Activated T-cell treated with anti-CD3 and anti-CD28 coated beads, Interleukin-2, amount 50 U/mL, for 4 hours (primary cell): ENCODE results near the gene KRTAP9-8. TPM values are rescaled to one million over a fixed set of nuclear protein-coding genes. Genes with fewer than 3 reads are reported as not detected.
"Not testable (repeated sequence)": the region's sequence is repeated elsewhere in the genome, so short reads cannot be mapped to it uniquely, and the experiment has no call there.

Experiments
- ATAC-seq, 2 donors: fragments of 200-7000 bp; cut with Tn5 transposase; one replicate each; pipeline ENCODE4 v1.10.0; 2021
- DNase-seq: peaks from one replicate; pipeline ENCODE4 v3.0.0-alpha.2; 2020
- H3K27me3 Mint-ChIP-seq: one replicate; pipeline ENCODE4 v1.8.0; 2021; ENCODE audit warnings: low read depth, mixed read lengths
- H3K36me3 Mint-ChIP-seq: one replicate; pipeline ENCODE4 v1.8.0; 2022; ENCODE audit warnings: mixed read lengths; ENCODE audit not compliant: insufficient read depth
- H3K4me1 Mint-ChIP-seq: one replicate; pipeline ENCODE4 v1.8.0; 2021; ENCODE audit warnings: low read depth, mixed read lengths
- H3K4me3 Mint-ChIP-seq: one replicate; pipeline ENCODE4 v1.8.0; 2021; ENCODE audit warnings: mild to moderate bottlenecking, moderate library complexity, mixed read lengths
- H3K9me3 Mint-ChIP-seq: one replicate; pipeline ENCODE4 v1.8.0; 2021; ENCODE audit warnings: mixed read lengths
- total RNA-seq, 3 donors: library from RNA; stranded (reverse); gene quantifications; one replicate each; pipeline ENCODE4 v1.2.1, GENCODE V29; 2021

The KRTAP9-8 gene
- not detected for total RNA-seq

- not testable (repeated sequence) for H3K4me3 Mint-ChIP-seq, H3K27me3 Mint-ChIP-seq, H3K36me3 Mint-ChIP-seq, ATAC-seq, DNase-seq, H3K9me3 Mint-ChIP-seq, H3K4me1 Mint-ChIP-seq
Measured at GRCh38 chr17:41237949-41238437, at the start of gene KRTAP9-8. TSS of gene KRTAP9-8 (plus strand) at chr17:41237999. CDS start at chr17:41238052, 53 bp downstream.

- not testable (repeated sequence) for H3K36me3 Mint-ChIP-seq, ATAC-seq
- peaks cover 22% of the 10 kb centered on the region for H3K27me3 Mint-ChIP-seq
Measured at GRCh38 chr17:41189837-41190318, 47.9 kb upstream of the KRTAP9-8 start, which contains the start of gene KRTAP9-1. TSS of gene KRTAP9-1 (plus strand) at chr17:41189887. CDS start at chr17:41189887, 0 bp downstream.

GRCh38 chr17:41190328-41190727 lies 47.5 kb upstream of the KRTAP9-8 start:
- Mint-ChIP-seq H3K36me3 (no peaks in the 10 kb centered on the region), H3K4me3 (no peak overlapping the region), H3K4me1 (no peaks in the 10 kb centered on the region), H3K27me3 (peaks cover 22% of the 10 kb centered on the region), H3K9me3 (peaks cover 3% of the 10 kb centered on the region)
- ATAC-seq (no peak), DNase-seq (no peak)

More at GRCh38 chr17:41189837-41190318, 47.9 kb upstream of the KRTAP9-8 start, which contains the start of gene KRTAP9-1:
- DNase-seq, H3K9me3 Mint-ChIP-seq, H3K4me3 Mint-ChIP-seq, H3K4me1 Mint-ChIP-seq: not testable (repeated sequence)

- DNase-seq = no peak
- no peak for ATAC-seq
- H3K9me3 Mint-ChIP-seq = peaks cover 3% of the 10 kb centered on the region
- H3K36me3 Mint-ChIP-seq = no peaks in the 10 kb centered on the region
- H3K4me3 Mint-ChIP-seq = no peak overlapping the region
- no peaks in the 10 kb centered on the region for H3K4me1 Mint-ChIP-seq
- H3K27me3 Mint-ChIP-seq = peaks cover 11% of the 10 kb centered on the region
Measured at GRCh38 chr17:41196068-41196467, 41.7 kb upstream of the KRTAP9-8 start.

- no peaks in the 10 kb centered on the region for H3K36me3 Mint-ChIP-seq
- no peak overlapping the region for H3K4me3 Mint-ChIP-seq
- H3K4me1 Mint-ChIP-seq = no peaks in the 10 kb centered on the region
- no peaks in the 10 kb centered on the region for H3K9me3 Mint-ChIP-seq
- H3K27me3 Mint-ChIP-seq = peaks cover 10% of the 10 kb centered on the region
- DNase-seq (no peak), ATAC-seq (no peak)
Measured at GRCh38 chr17:41199421-41200078, 38.2 kb upstream of the KRTAP9-8 start.

- Mint-ChIP-seq H3K4me3 (no peak overlapping the region), H3K4me1 (peaks cover 12% of the 10 kb centered on the region), H3K9me3 (peaks cover 4% of the 10 kb centered on the region), H3K36me3 (no peaks in the 10 kb centered on the region), H3K27me3 (peaks cover 22% of the 10 kb centered on the region)
- DNase-seq = no peak
- peak in 1 of 2 donors; percentile 25 for ATAC-seq
Measured at GRCh38 chr17:41211845-41212466, 25.8 kb upstream of the KRTAP9-8 start.

GRCh38 chr17:41212524-41213169 lies 25.2 kb upstream of the KRTAP9-8 start:
- no peak for ATAC-seq
- peaks cover 19% of the 10 kb centered on the region for H3K27me3 Mint-ChIP-seq

GRCh38 chr17:41215681-41216080 lies 22.1 kb upstream of the KRTAP9-8 start:
- no peak for DNase-seq
- Mint-ChIP-seq H3K36me3 (peaks cover 2% of the 10 kb centered on the region), H3K4me3 (no peak overlapping the region), H3K9me3 (peaks cover 5% of the 10 kb centered on the region), H3K4me1 (peaks cover 12% of the 10 kb centered on the region), H3K27me3 (peaks cover 5% of the 10 kb centered on the region)
- no peak for ATAC-seq

More at GRCh38 chr17:41212524-41213169, 25.2 kb upstream of the KRTAP9-8 start:
- no peak for DNase-seq
- peaks cover 4% of the 10 kb centered on the region for H3K9me3 Mint-ChIP-seq
- H3K36me3 Mint-ChIP-seq = no peaks in the 10 kb centered on the region
- H3K4me1 Mint-ChIP-seq = peaks cover 12% of the 10 kb centered on the region
- no peak overlapping the region for H3K4me3 Mint-ChIP-seq

GRCh38 chr17:41223821-41224220 lies 14.0 kb upstream of the KRTAP9-8 start:
- Mint-ChIP-seq H3K4me3 (no peak overlapping the region), H3K9me3 (peaks cover 5% of the 10 kb centered on the region), H3K36me3 (peaks cover 2% of the 10 kb centered on the region), H3K4me1 (no peaks in the 10 kb centered on the region), H3K27me3 (peaks cover 18% of the 10 kb centered on the region)
- no peak for ATAC-seq
- no peak for DNase-seq

GRCh38 chr17:41226051-41226450 lies 11.7 kb upstream of the KRTAP9-8 start:
- Mint-ChIP-seq H3K4me1 (peaks cover 3% of the 10 kb centered on the region), H3K27me3 (peaks cover 21% of the 10 kb centered on the region), H3K36me3 (no peaks in the 10 kb centered on the region), H3K4me3 (no peak overlapping the region), H3K9me3 (no peaks in the 10 kb centered on the region)
- ATAC-seq (no peak), DNase-seq (no peak)

GRCh38 chr17:41226598-41227095 lies 11.2 kb upstream of the KRTAP9-8 start, which contains the start of gene KRTAP9-2:
TSS of gene KRTAP9-2 (plus strand) at chr17:41226648. CDS start at chr17:41226655, 7 bp downstream.
- DNase-seq, H3K4me1 Mint-ChIP-seq, H3K4me3 Mint-ChIP-seq, ATAC-seq, H3K9me3 Mint-ChIP-seq, H3K36me3 Mint-ChIP-seq: not testable (repeated sequence)
- H3K27me3 Mint-ChIP-seq = peaks cover 21% of the 10 kb centered on the region

- peaks cover 3% of the 10 kb centered on the region for H3K4me1 Mint-ChIP-seq
- H3K9me3 Mint-ChIP-seq = no peaks in the 10 kb centered on the region
- H3K4me3 Mint-ChIP-seq = no peak overlapping the region
- DNase-seq (no peak), ATAC-seq (no peak)
- peaks cover 23% of the 10 kb centered on the region for H3K27me3 Mint-ChIP-seq
- H3K36me3 Mint-ChIP-seq = no peaks in the 10 kb centered on the region
Measured at GRCh38 chr17:41230094-41230493, 7.7 kb upstream of the KRTAP9-8 start.

- H3K27me3 Mint-ChIP-seq = peaks cover 14% of the 10 kb centered on the region
Measured at GRCh38 chr17:41231731-41232130, 6.1 kb upstream of the KRTAP9-8 start.

More at GRCh38 chr17:41231731-41232130, 6.1 kb upstream of the KRTAP9-8 start:
- no peak overlapping the region for H3K4me3 Mint-ChIP-seq
- ATAC-seq = no peak
- peaks cover 3% of the 10 kb centered on the region for H3K4me1 Mint-ChIP-seq
- no peaks in the 10 kb centered on the region for H3K36me3 Mint-ChIP-seq
- DNase-seq = no peak
- no peaks in the 10 kb centered on the region for H3K9me3 Mint-ChIP-seq
